Inflammatory macrophage treated with lipopolysaccharide for 4 hours (primary cell): ENCODE data around the gene EFCAB7.
A peak's percentile ranks its signal among the peaks of the same experiment; 100 is the strongest.

Experiments
- DNase-seq: peaks from one replicate; pipeline ENCODE4 v3.0.0-alpha.2; 2020

EFCAB7 gene

DNA sequence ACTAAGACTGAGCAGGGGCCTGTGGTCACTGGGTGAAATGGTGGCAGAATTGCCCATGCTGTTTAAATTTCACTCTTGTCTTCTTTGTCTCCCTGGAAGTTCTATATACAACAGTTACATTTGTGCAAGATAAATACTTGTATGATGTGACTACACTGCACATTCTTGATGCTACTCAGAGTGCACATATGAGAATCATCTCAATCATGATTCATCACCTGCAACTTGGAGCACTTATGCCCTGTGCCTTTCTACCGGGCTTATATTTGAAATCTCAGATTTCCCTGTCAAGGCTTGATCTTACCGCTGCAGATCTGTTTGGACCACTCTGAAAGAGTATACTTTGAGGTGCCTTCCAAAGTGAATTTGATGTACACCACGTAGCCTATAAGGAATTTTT, 80.5 kb downstream of the EFCAB7 start:
- DNase-seq: no peak

- no peak for DNase-seq
Measured at GRCh38 chr1:63607322-63607721, 84.0 kb downstream of the EFCAB7 start.

- DNase-seq: peak; percentile 32
Measured at GRCh38 chr1:63611231-63611630, 87.9 kb downstream of the EFCAB7 start.

DNA sequence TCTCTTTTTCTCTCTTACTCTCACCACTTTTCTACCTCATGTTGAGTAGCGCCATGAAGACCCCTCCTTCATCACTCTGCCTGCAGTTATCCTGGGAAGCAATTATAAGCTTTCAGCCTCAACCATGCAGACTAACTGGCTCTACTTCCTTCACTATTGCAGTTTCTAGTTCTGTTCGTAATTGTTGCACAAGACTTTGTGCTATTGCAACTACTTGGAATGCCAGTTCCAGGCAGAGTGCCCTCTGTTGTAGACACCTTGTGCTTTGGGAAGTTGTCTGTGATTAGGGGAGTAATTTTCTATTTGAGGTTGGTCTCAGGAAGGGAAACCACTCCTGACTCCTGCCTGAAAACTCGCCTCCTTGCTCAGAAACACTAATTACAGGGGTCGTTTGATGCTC, 89.2 kb downstream of the EFCAB7 start:
- peak; percentile 42 for DNase-seq

- DNase-seq: no peak
Measured at GRCh38 chr1:63612971-63613370, 89.6 kb downstream of the EFCAB7 start.

DNA sequence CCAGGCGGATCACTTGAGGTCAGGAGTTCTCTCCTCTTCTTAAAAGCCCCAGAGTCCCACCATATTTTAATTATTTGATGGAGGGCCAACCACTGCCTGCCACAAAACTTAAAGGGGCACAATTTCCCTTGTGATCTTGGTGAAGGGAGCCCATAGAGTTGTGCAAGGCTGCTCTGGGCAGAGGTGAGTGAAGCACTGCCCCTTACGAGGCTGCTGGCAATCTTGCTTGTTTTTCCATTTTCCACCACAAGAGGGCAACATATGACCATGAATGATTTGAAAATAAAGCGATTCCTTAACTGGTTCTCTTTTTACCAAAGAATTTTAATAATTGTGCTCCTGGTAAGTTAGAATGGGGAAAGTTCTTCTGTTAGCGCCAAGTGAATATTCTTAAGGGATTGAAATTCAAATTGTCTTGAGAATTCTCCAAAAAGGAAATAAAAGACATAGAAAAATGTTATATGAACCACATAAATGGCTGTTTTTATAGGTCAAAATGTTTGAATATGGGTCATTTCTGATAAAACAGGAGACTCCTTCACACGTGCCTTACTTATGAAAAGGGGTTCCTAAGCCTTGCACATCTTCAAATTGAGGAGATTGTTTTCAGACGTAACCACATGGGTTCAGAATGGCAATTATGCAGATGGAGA, 92.6 kb downstream of the EFCAB7 start:
- DNase-seq: peak; percentile 77

DNA sequence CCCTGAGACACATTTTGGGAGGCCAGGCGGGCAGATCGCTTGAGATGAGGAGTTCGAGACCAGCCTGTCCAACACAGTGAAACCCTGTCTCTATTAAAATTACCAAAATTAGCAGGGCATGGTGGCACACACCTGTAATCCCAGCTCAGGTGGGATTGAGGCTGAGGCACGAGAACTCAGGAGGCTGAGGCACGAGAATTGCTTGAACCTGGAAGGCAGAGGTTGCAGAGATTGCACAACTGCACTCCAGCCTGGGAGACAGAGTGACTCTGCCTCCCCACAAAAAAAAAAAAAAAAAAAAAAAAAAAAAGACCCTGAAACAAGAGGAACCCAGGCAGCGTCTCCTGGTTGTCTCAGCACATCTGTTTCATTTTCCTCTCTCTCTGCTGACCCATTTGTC, 94.1 kb downstream of the EFCAB7 start:
- no peak for DNase-seq

DNA sequence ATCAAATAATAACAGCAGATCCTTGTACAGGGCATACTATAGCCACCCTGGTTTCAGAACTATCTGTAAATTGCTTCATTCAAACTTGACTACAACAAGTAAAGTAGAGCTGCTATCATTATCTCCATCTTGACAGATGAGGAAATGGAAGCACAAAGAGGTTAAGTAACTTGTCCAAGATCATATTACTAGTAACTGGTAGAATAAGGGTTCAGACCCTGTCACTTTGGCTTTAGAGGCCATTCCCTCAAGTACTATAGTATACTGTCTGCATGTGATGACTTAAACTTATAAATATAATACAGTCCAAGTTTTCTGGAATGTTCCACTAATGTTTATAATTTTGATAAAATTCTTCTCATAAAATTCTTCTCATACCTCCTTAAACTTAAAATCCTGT, 94.7 kb downstream of the EFCAB7 start:
- DNase-seq: no peak

DNA sequence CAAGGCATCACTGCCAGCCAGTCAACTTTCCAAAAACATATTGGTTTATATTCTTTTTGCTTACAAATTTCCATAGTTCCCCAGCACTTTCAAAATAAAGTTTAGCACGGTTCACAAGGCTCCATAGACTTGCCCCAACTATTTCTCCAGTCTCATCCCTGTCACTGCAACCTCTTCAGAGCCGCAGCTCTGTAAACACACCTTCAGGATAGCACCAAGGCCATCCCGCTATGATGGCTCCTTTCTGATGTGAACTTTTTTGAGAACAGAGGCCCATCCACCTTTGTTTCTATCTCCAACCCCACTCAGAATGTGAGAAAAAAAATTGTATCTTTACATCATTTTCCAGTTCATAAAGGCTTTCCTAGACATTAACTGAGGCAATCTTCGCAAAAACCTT, 96.2 kb downstream of the EFCAB7 start:
- no peak for DNase-seq

GRCh38 chr1:63620671-63621070, 97.3 kb downstream of the EFCAB7 start:
- DNase-seq: no peak

DNA sequence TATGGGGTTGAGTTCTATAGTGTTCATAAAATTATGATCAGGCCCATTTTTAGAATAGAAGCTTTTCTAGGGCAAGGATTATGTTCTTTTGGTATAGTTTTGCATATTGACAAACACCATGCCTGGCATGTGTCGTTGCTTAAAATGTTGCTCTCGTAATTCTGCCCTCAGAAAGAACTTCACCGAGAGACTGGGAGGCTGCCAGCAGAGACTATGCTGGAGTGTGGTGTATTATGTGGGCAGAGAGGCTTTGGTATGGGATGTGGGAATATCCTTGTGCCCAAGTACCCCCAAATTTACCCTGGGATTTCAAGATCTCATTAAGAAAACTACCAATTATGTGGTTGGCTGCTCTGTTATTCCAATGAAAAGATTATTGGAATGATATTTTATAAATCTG, 97.8 kb downstream of the EFCAB7 start:
- no peak for DNase-seq

- no peak for DNase-seq
Measured at GRCh38 chr1:63621698-63622097, 98.4 kb downstream of the EFCAB7 start.
